ENCODE measurements around the gene TEX261.
"Not testable (repeated sequence)": the region's sequence is repeated elsewhere in the genome, so short reads cannot be mapped to it uniquely, and the experiment has no call there.

TEX261 gene

DNA sequence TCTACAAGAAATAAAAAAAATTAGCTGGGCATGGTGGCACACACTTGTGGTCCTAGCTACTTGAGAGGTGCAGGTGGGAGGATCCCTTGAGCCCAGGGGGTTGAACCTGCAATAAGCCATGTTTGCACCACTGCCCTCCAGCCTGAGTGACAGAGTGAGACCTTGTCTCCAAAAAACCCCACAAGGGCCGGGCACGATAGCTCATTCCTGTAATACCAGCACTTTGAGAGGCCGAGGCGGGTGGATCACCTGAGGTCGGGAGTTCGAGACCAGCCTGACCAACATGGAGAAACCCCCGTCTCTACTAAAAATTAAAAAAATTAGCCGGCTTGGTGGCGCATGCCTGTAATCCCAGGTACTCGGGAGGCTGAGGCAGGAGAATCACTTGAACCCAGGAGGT is 5.3 kb upstream of the TEX261 start:
- not testable (repeated sequence) for DNase-seq

- DNase-seq: no peak
Measured at GRCh38 chr2:70999362-70999761, 4.7 kb upstream of the TEX261 start.

DNA sequence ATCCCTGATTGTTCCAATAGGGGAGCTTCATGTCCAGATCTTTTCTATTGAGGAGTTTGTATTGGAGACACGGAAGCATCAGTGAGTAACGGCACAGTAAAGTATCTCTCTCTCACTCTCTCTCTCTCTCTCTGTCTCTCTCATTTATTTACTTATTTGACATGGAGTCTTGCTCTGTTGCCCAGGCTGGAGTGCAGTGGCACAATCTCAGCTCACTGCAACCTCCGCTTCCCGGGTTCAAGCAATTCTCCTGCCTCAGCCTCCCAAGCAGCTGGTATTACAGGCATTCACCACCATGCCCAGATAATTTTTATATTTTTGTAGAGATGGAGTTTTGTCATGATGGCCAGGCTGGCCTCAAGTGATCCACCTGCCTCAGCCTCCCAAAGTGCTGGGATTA is 4.2 kb upstream of the TEX261 start:
- DNase-seq: not testable (repeated sequence)

DNA sequence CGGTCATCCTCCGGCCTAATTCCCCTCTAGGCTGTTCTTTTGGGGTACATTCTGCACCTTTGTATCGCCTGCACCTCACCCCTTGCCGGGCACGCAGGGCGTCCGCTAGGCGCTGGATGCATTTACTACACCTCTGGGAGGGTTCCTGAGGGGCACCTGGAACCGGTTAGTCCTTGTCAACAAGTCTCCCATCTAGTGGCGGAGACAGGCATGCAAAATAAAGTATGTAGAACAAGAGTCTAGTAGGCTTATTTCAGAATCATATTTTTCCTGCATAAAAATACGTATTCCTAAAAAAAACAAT is 705 bp upstream of the TEX261 start:
- peak; percentile 55 for DNase-seq

- DNase-seq: no peak
Measured at GRCh38 chr2:70994009-70994698, 519 bp downstream of the TEX261 start.

GRCh38 chr2:70992945-70993853 is 1.5 kb downstream of the TEX261 start:
- no peak for DNase-seq

DNA sequence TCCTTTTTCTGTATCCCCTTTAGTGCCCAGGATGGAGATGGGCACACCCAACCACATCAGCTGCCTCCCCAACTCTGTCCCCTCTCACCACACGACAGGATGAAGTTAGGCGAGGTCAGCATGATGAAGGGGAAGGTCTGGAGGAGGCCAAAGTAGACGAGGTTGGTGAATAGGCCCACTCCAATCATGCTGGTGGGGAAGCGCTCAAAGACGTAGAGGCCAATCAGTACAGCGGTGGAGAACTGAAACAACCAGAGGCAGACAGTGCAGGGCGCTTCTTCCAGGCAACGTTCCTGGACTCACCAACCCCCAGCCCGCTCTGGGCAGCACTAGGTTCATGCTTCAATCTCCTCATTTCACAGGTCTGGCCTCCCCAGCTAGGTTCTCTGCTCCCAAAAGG is 2.9 kb downstream of the TEX261 start:
- DNase-seq: no peak

DNA sequence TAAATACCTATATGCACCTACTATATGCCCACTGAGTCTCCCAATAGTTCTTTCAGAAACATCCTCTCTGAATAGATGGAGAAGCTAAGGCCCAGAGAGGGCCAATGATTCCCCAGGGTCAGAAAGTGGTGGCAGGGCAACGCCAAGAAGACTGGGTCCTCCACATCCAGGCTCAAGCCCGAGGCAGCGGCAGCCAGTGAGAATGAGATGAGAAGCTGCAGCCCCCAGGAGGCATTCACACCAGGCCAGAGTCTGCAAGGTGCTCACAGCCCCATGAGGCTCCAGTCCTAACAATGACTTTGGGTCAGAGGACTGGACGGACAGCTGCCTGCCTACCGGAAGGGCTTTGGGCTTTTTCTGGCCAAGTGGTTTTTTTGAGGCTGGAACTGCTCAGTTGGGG is 3.5 kb downstream of the TEX261 start:
- DNase-seq: no peak

- DNase-seq: no peak
Measured at GRCh38 chr2:70990216-70990615, 4.5 kb downstream of the TEX261 start.

DNA sequence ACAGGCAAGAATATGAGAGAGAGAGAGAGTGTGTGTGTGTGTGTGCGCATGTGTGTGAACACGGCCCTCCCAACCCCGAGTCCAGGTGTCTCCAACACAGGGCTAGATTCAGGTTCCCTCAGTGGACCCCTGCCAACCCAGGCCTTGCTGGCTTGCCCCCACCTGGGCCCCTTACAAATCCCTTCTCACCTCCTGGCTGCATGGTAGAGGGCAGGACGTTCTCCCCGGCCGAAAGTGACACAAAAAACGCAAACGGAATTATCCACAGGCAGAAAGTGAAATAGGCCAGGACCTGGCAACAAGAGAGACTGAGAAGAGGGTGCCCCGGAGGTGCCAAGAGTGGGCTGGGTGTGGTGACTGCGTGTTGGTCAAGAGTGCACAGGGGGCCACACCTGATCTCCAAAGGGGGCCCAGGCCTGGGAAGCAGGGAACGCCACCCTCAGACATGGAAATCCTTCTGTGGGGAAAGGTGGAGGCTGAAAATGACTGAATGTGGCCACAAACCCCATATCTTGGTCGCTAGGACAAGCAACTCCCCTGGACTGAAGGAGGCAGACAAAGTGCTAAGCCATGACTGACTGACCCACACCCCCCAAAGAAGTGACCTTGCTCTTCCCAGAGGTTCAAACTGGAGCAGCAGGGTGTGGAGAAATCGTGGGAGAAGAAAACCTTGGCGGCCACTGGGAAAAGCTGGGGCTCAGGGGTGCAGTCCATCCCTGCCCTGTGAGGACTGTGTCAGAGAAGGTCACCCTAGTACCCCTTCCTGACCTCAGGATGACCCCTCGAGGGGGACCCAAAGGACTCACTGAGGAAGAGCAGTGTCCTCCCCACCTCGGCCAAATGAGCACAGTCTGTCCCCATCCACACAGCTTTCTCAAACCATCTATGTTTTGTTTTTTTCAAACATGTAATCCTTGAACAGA is 5.7 kb downstream of the TEX261 start:
- DNase-seq: no peak

GRCh38 chr2:70988151-70988550 is 6.5 kb downstream of the TEX261 start:
- DNase-seq: no peak

DNA sequence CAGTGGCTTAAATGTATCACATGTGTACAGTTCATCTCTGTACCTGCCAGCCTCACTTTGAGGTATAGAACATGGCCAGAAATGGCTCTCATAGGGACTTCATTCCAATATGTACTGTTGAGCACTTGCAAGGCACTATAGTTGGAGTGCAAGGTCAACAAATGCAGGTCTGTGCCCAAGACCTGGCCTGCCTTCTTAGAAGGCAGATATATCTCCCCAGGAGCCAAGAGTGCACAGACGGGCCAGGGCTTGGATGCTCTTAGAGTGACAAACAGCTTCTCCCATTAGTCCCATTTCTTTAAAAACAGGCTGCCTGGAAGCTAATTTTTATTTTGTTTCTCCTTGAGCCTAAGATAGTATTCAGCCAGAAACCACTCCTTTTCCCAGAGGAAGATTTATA is 7.3 kb downstream of the TEX261 start:
- DNase-seq: no peak

GRCh38 chr2:70986499-70987189 is 8.0 kb downstream of the TEX261 start:
- no peak for DNase-seq

DNA sequence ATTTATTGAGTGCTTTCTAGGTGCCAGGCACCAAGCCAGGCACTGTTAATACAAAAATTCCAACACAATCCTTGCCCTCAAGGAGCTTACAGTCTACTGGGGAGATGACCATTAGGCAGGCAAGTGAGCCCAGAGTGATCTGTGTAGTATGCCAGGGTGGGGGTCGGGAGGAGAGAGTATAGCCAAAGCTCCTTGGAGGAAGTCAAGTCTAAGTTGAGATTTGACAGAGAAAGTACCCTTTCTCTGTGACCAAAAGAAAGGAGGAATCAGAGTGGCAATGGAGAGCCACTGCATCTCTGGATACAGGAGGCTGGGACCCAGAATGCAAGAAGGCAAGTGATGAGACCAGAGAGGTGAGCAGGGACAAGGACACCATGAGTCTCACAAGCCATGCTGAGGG is 8.7 kb downstream of the TEX261 start:
- no peak for DNase-seq

- no peak for DNase-seq
Measured at GRCh38 chr2:70985283-70985688, 9.4 kb downstream of the TEX261 start.

GRCh38 chr2:70984576-70985282 is 9.9 kb downstream of the TEX261 start:
- DNase-seq: peak; percentile 81

DNA sequence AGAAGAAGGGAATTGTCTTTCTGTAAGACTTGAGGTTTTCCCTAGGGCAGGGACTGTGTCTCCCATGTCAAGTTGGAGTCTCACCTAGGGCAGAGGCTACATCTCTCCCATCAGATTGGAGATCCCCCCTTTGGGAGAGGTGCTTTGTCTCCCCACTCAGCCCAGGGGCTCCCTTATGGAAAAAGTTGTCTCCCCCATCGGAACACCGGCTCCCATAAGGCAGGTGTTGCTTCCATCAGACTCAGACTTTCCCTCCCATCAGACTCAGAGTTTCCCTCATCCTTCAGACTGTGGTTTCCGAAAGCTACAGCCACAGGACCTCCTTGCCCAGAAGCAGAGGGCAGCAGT is 10.5 kb downstream of the TEX261 start:
- no peak for DNase-seq

GRCh38 chr2:70983506-70984227 is 11.0 kb downstream of the TEX261 start:
- DNase-seq: no peak

DNA sequence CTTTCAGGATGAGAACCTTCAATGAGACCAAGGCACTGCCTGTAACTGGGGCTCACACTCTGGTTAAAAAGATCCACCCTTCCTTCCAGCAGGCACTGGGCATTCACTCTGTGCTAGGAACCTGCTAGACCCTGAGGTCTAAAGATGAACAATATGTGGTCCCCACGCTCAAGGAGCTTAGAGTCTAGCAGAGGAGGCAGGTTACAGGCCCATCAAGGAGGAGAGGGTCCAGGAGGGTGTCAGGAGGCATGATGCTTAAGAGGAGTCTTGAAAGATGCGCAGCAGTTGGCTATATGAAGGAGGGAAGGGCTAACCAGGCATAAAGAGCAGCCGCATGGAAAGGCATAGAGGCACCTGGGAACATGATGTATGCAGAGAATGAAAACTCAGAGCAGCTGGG is 11.7 kb downstream of the TEX261 start:
- no peak for DNase-seq

GRCh38 chr2:70981866-70982810 is 12.5 kb downstream of the TEX261 start:
- no peak for DNase-seq

Measured in CD4-positive, alpha-beta T cell treated with Interleukin-15 for 1 hour (primary cell).